MCF 10A (cell line): Measurements from ENCODE around the gene CAMKK2. TPM values are rescaled to one million over a fixed set of nuclear protein-coding genes. Genes with fewer than 3 reads are reported as not detected.

Experiments used
- BruUV-seq: library from RNA; stranded (reverse); fragments of 400-500 nt; replicated peaks from 2 replicates; lab custom pipeline; 2021; lab: Mats Ljungman, UMichigan
- CTCF ChIA-PET: fragments of 300-600 bp; sonication (Branson Sonifier 250); formaldehyde crosslinking; extraction: SDS; loops from one replicate; lab custom pipeline; 2021; ENCODE audit warnings: antibody characterized with exemption, inconsistent platforms; lab: Yijun Ruan, JAX
- POLR2A ChIA-PET: fragments of 300-600, 350-650 bp; sonication (Branson Sonifier 250); formaldehyde crosslinking; extraction: SDS; loops from one replicate; lab custom pipeline; 2020; ENCODE audit warnings: antibody characterized with exemption, inconsistent platforms; lab: Yijun Ruan, JAX
- DNase-seq: peaks from one replicate; pipeline ENCODE4 v3.0.0-alpha.2; 2018; ENCODE audit not compliant: unreplicated experiment
- H3K27ac Mint-ChIP-seq: one replicate; pipeline ENCODE4 v1.8.0; 2022; ENCODE audit warnings: mild to moderate bottlenecking, low read depth, mixed read lengths; ENCODE audit not compliant: unreplicated experiment
- H3K27me3 Mint-ChIP-seq: one replicate; pipeline ENCODE4 v1.8.0; 2022; ENCODE audit warnings: mixed read lengths; ENCODE audit not compliant: insufficient read depth, unreplicated experiment
- H3K36me3 Mint-ChIP-seq: one replicate; pipeline ENCODE4 v1.8.0; 2022; ENCODE audit warnings: mild to moderate bottlenecking, moderate library complexity, mixed read lengths; ENCODE audit not compliant: insufficient read depth, unreplicated experiment
- H3K4me1 Mint-ChIP-seq: one replicate; pipeline ENCODE4 v1.8.0; 2022; ENCODE audit warnings: mixed read lengths; ENCODE audit not compliant: insufficient read depth, unreplicated experiment
- H3K4me3 Mint-ChIP-seq: one replicate; pipeline ENCODE4 v1.8.0; 2022; ENCODE audit warnings: mild to moderate bottlenecking, moderate library complexity, mixed read lengths; ENCODE audit not compliant: unreplicated experiment
- H3K9me3 Mint-ChIP-seq: one replicate; pipeline ENCODE4 v1.8.0; 2022; ENCODE audit warnings: mixed read lengths; ENCODE audit not compliant: unreplicated experiment
- CTCF ChIP-seq: fragments of 200-600 bp; IDR thresholded peaks from one replicate; pipeline ENCODE4 v1.8.0; 2022; ENCODE audit warnings: antibody characterized with exemption, mild to moderate bottlenecking; ENCODE audit not compliant: unreplicated experiment
- intact Hi-C: fragments of 100-400 bp; cut with micrococcal nuclease; formaldehyde crosslinking; loops from 2 replicates; pipeline ENCODE4 v1.14.1; 2022
- total RNA-seq: library from RNA; stranded (reverse); gene quantifications from 2 replicates; pipeline ENCODE4 v1.2.3, GENCODE V29; 2022

Gene CAMKK2
- total RNA-seq, 1 experiment from 2014 or later, result 36.3 TPM

- no peak for TF ChIP-seq CTCF
- H3K27me3 Mint-ChIP-seq, result no peaks in the 10 kb centered on the region
- peaks cover 7% of the 10 kb centered on the region for H3K4me1 Mint-ChIP-seq
- CTCF ChIA-PET, result interaction anchor here (0.6 kb wide), 1 partner anchor 860 kb away, joined by 3 read pairs; no protein-coding TSS in a partner anchor
- POLR2A ChIA-PET, result interaction anchor here (0.7 kb wide), 1 partner anchor 28 kb away, joined by 4 read pairs; no protein-coding TSS in a partner anchor
- no peak for DNase-seq
- H3K9me3 Mint-ChIP-seq, result no peaks in the 10 kb centered on the region
- H3K4me3 Mint-ChIP-seq, result no peak overlapping the region
- no peak overlapping the region for H3K27ac Mint-ChIP-seq
- intact Hi-C loops, result no loop called here
- BruUV-seq, result no TSS peak
- peaks cover 2% of the 10 kb centered on the region for H3K36me3 Mint-ChIP-seq
Observed at GRCh38 chr12:121219353-121219986, 77.0 kb downstream of the CAMKK2 start.

DNA sequence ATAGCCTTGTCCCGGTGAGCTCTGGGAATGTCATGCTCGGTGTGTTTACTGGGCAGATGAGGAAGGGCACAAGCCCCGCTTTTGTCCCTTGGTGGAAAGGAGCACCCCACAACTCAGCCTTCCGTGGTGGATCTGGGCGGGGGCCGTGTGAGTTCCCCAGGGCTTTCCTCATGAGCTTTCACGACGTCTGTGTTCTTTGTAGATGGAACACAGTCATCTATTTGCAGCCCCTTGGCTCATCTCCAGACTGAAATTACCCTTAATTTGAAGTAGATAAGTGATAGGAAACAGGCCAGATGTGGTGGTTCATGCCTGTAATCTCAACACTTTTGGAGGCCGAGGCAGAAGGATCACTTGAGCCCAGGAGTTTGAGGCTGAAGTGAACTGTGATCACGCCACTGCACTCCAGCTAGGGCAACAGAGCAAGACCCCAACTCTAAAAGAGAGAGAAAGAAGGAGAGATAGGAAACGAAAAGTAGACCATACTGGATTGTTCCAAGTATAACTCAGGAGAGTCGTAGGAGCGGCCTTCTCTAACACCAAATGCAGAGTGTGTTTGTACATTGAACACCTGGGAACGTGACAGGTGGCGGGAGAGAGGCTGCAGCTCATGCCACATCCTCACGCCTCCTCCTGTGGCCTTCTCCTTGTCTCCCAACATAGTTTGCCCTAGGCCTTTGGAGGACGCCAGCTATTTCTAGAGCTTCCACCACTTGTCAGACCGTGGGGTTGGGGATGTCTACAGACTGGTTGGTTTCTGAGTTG lies 77.7 kb downstream of the CAMKK2 start:
- DNase-seq, result no peak
- ChIA-PET POLR2A (interaction anchor here (0.6 to 1.7 kb wide), 3 partner anchors 11 to 299 kb away, joined by 3 to 4 read pairs (median 4); no protein-coding TSS in a partner anchor), CTCF (interaction anchor here (0.5 to 0.6 kb wide), 2 partner anchors 695 to 859 kb away, joined by 3 read pairs; no protein-coding TSS in a partner anchor)
- BruUV-seq, result no TSS peak
- TF ChIP-seq CTCF, result no peak
- intact Hi-C loops, result no loop called here
- H3K36me3 Mint-ChIP-seq, result no peaks in the 10 kb centered on the region
- no peak overlapping the region for H3K4me3 Mint-ChIP-seq
- no peak overlapping the region for H3K27ac Mint-ChIP-seq
- H3K27me3 Mint-ChIP-seq, result no peaks in the 10 kb centered on the region
- no peaks in the 10 kb centered on the region for H3K9me3 Mint-ChIP-seq
- H3K4me1 Mint-ChIP-seq, result peaks cover 11% of the 10 kb centered on the region

GRCh38 chr12:121217761-121218160 lies 78.7 kb downstream of the CAMKK2 start:
- DNase-seq, result no peak
- Mint-ChIP-seq H3K4me1 (peaks cover 11% of the 10 kb centered on the region), H3K27me3 (no peaks in the 10 kb centered on the region), H3K9me3 (no peaks in the 10 kb centered on the region), H3K27ac (no peak overlapping the region), H3K4me3 (no peak overlapping the region), H3K36me3 (no peaks in the 10 kb centered on the region)
- CTCF ChIA-PET, result interaction anchor here (0.7 to 2.0 kb wide), 2 partner anchors 13 to 35 kb away, joined by 3 to 4 read pairs; no protein-coding TSS in a partner anchor
- POLR2A ChIA-PET, result interaction anchor here (1.7 kb wide), 1 partner anchor 12 kb away, joined by 4 read pairs; no protein-coding TSS in a partner anchor
- no peak for TF ChIP-seq CTCF
- intact Hi-C loops, result no loop called here
- no TSS peak for BruUV-seq

DNA sequence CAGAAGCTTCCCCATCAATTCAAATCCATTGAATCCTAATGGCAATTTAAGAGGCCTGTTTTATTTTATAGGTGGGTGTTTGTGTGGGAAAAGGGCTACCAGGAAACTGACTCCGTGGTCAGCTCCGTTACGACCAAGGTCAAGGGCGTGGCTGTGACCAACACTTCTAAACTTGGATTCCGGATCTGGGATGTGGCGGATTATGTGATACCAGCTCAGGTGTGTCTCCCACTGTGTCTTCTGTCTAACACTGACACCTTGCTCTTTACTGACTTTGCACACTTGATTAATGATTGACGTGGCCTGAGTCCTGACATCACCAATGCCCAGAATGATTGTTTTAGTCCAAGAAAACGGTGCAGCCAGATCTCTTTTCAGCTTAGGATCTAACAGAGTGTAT lies 79.4 kb downstream of the CAMKK2 start:
- no peaks in the 10 kb centered on the region for H3K36me3 Mint-ChIP-seq
- H3K4me3 Mint-ChIP-seq, result no peak overlapping the region
- ChIA-PET CTCF (interaction anchor here (0.5 to 2.0 kb wide), 4 partner anchors 12 to 708 kb away, joined by 3 to 5 read pairs (median 4); no protein-coding TSS in a partner anchor), POLR2A (interaction anchor here (1.4 to 1.7 kb wide), 2 partner anchors 13 to 136 kb away, joined by 3 to 4 read pairs; no protein-coding TSS in a partner anchor)
- DNase-seq, result no peak
- no peak for TF ChIP-seq CTCF
- peaks cover 11% of the 10 kb centered on the region for H3K4me1 Mint-ChIP-seq
- no peaks in the 10 kb centered on the region for H3K27me3 Mint-ChIP-seq
- H3K9me3 Mint-ChIP-seq, result no peaks in the 10 kb centered on the region
- BruUV-seq, result no TSS peak
- intact Hi-C loops, result no loop called here
- no peak overlapping the region for H3K27ac Mint-ChIP-seq
